CD4-positive, alpha-beta T cell (primary cell): ENCODE results near the gene CRAMP1. TPM values are rescaled to one million over a fixed set of nuclear protein-coding genes. Genes with fewer than 3 reads are reported as not detected.

Source experiments
- ATAC-seq: fragments of 200-7000 bp; cut with Tn5 transposase; one replicate; pipeline ENCODE4 v1.10.0; 2022; ENCODE audit warnings: mild to moderate bottlenecking; ENCODE audit not compliant: poor library complexity
- CTCF ChIA-PET: fragments of 350-600 bp; sonication (Branson Sonifier 250); formaldehyde crosslinking; loops from one replicate; lab custom pipeline; 2021; ENCODE audit warnings: antibody characterized with exemption, inconsistent platforms; lab: Charles Lee
- POLR2A ChIA-PET: fragments of 350-600 bp; sonication (Branson Sonifier 250); formaldehyde crosslinking; loops from one replicate; lab custom pipeline; 2021; ENCODE audit warnings: antibody characterized with exemption, inconsistent platforms; lab: Charles Lee
- DNase-seq, 14 experiments: peaks; one replicate each; pipeline ENCODE4 v3.0.0-alpha.2; 2013 to 2020; ENCODE audit warnings: mixed read lengths in 2 of 14
- H3K27ac ChIP-seq, 2 donors: one replicate each; pipeline versions ENCODE4 v1.5.1 to v1.7.0; 2013; ENCODE audit warnings: low read length in 2 of 2, low read depth in 1 of 2, mild to moderate bottlenecking in 1 of 2
- H3K27me3 ChIP-seq, 2 experiments: 1 replicate in 1 of 2; 2 replicates in 1 of 2; pipeline versions ENCODE4 v1.6.1 to v1.7.0; 2013; ENCODE audit warnings: low read length in 2 of 2, control low read depth in 1 of 2, mild to moderate bottlenecking in 1 of 2, moderate library complexity in 1 of 2; ENCODE audit not compliant: insufficient read depth in 2 of 2, control insufficient read depth in 1 of 2
- H3K36me3 ChIP-seq: one replicate; pipeline ENCODE4 v1.6.1; 2013; ENCODE audit warnings: low read length, control low read depth; ENCODE audit not compliant: insufficient read depth
- H3K4me1 ChIP-seq: one replicate; pipeline ENCODE4 v1.6.1; 2013; ENCODE audit warnings: low read length, control low read depth; ENCODE audit not compliant: insufficient read depth
- H3K4me3 ChIP-seq: one replicate; pipeline ENCODE4 v1.5.1; 2013; ENCODE audit warnings: mild to moderate bottlenecking, low read length, moderate library complexity
- H3K9me3 ChIP-seq, 2 experiments: 1 replicate in 1 of 2; 2 replicates in 1 of 2; pipeline versions ENCODE4 v1.6.1 to v1.7.0; 2013; ENCODE audit warnings: low read length in 2 of 2, mild to moderate bottlenecking in 2 of 2, control low read depth in 1 of 2, moderate library complexity in 1 of 2; ENCODE audit not compliant: control insufficient read depth in 1 of 2, insufficient read depth in 1 of 2
- H3K27ac Mint-ChIP-seq: one replicate; pipeline ENCODE4 v1.8.0; 2020; ENCODE audit warnings: mixed read lengths
- H3K27me3 Mint-ChIP-seq: one replicate; pipeline ENCODE4 v1.8.0; 2021; ENCODE audit warnings: mixed read lengths
- H3K36me3 Mint-ChIP-seq: one replicate; pipeline ENCODE4 v1.8.0; 2021; ENCODE audit warnings: low read depth, mixed read lengths
- H3K4me1 Mint-ChIP-seq: one replicate; pipeline ENCODE4 v1.8.0; 2021; ENCODE audit warnings: low read depth, mixed read lengths
- H3K4me3 Mint-ChIP-seq: one replicate; pipeline ENCODE4 v1.8.0; 2020; ENCODE audit warnings: mild to moderate bottlenecking, mixed read lengths
- H3K9me3 Mint-ChIP-seq: one replicate; pipeline ENCODE4 v1.8.0; 2020; ENCODE audit warnings: mixed read lengths
- intact Hi-C, 2 experiments: fragments of 100-400 bp; cut with DNase I in 1 of 2; cut with micrococcal nuclease in 1 of 2; formaldehyde crosslinking; loops; one replicate each; pipeline versions ENCODE4 v1.15.1 to v1.9.0; 2023 to 2025; cut with DNase I, micrococcal nuclease
- total RNA-seq, 174 experiments: library from RNA in 2 of 174; stranded (reverse) in 2 of 174; gene quantifications; one replicate each; pipeline ENCODE4 v1.2.3 and lab custom pipeline; 2021 to 2026
- TF ChIP-seq, protein P1 (sequence below): fragments of 200-600 bp; IDR thresholded peaks from one replicate; pipeline ENCODE4 v1.8.0; 2022; ENCODE audit warnings: antibody characterized with exemption, mild to moderate bottlenecking

The CRAMP1 gene
- total RNA-seq, 2 experiments from 2014 or later: 14.1 to 15.2 TPM

DNA sequence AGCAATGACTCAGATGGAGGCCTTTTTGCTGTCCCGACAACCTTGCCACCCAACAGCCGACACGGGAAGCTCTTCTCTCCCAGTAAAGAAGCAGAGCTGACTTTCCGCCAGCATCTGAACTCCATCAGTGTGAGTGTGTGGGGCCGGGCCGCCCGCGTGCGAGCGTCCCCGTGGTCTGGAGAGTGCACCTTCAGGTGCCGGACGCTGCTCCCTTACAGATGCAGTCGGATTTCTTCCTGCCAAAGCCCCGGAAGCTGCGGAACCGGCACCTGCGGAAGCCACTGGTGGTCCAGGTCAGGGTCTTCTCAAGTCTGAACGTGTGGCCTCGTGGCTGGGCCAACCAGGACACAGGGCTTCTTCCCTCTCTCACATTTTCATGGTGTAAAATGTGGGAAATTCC is 50.4 kb downstream of the CRAMP1 start:
- Mint-ChIP-seq H3K4me1 (no peaks in the 10 kb centered on the region), H3K36me3 (peaks cover 69% of the 10 kb centered on the region), H3K9me3 (no peaks in the 10 kb centered on the region), H3K27me3 (no peaks in the 10 kb centered on the region), H3K4me3 (no peak overlapping the region), H3K27ac (no peak overlapping the region)
- Histone ChIP-seq H3K27ac (no peak overlapping the region), H3K27me3 (no peaks in the 10 kb centered on the region), H3K36me3 (peaks cover 62% of the 10 kb centered on the region), H3K4me3 (no peak overlapping the region), H3K9me3 (no peaks in the 10 kb centered on the region), H3K4me1 (no peaks in the 10 kb centered on the region)
- CTCF ChIA-PET: no interaction called here
- DNase-seq (no peak), ATAC-seq (no peak)
- TF ChIP-seq, protein P1, sequence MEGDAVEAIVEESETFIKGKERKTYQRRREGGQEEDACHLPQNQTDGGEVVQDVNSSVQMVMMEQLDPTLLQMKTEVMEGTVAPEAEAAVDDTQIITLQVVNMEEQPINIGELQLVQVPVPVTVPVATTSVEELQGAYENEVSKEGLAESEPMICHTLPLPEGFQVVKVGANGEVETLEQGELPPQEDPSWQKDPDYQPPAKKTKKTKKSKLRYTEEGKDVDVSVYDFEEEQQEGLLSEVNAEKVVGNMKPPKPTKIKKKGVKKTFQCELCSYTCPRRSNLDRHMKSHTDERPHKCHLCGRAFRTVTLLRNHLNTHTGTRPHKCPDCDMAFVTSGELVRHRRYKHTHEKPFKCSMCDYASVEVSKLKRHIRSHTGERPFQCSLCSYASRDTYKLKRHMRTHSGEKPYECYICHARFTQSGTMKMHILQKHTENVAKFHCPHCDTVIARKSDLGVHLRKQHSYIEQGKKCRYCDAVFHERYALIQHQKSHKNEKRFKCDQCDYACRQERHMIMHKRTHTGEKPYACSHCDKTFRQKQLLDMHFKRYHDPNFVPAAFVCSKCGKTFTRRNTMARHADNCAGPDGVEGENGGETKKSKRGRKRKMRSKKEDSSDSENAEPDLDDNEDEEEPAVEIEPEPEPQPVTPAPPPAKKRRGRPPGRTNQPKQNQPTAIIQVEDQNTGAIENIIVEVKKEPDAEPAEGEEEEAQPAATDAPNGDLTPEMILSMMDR: no peak
- intact Hi-C loops: no loop called here
- POLR2A ChIA-PET: no interaction called here

DNA sequence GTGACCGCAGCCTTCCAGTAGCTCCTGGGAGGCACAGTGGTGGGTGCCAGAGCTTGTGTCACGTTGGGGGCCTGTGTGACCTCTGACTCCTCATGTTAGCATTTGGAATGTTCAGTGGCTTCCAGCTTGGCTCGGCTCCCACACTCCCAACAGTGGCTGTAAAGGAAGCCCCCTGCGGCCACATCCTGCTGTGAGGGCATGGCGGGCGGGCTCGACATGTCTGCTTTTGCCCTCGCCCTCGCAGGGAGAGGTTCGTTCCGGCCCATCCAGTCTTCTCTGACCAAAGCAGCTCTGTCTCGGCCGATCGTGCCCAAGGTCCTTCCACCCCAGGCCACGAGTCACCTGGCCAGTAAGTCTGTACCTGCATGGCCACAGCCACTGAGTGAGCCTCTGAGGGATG is 53.7 kb downstream of the CRAMP1 start:
- Histone ChIP-seq H3K9me3 (no peaks in the 10 kb centered on the region), H3K36me3 (peaks cover 83% of the 10 kb centered on the region), H3K4me1 (no peaks in the 10 kb centered on the region), H3K27ac (no peak overlapping the region), H3K27me3 (no peaks in the 10 kb centered on the region), H3K4me3 (no peak overlapping the region)
- ChIA-PET POLR2A (interaction anchor here (0.9 kb wide), 1 partner anchor 12 kb away, joined by 3 read pairs; the partner anchor contains the start of gene JPT2), CTCF (no interaction called here)
- intact Hi-C loops: no loop called here
- Mint-ChIP-seq H3K4me3 (no peak overlapping the region), H3K36me3 (peaks cover 71% of the 10 kb centered on the region), H3K4me1 (no peaks in the 10 kb centered on the region), H3K27me3 (no peaks in the 10 kb centered on the region), H3K9me3 (no peaks in the 10 kb centered on the region), H3K27ac (no peak overlapping the region)
- no peak for DNase-seq
- TF ChIP-seq, protein P1: no peak
- ATAC-seq: no peak

DNA sequence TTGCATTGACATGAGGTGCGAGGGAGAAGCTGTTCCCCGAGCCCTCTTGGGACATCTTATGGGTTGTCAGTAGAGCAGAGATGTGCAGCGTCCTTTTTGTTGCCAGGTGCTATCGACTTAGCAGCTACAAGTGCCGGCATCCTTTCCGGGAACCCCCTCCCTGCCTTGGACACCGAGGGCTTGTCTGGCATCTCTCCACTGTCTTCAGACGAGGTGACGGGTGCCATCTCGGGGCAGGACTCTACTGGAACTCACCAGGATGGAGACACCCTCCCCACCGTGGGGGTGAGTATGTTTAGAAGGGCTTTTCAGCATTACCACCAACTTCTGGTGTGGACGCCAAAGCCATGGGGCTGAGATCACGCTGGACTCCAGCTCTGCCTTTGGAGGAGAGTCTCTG is 54.2 kb downstream of the CRAMP1 start:
- H3K4me3 ChIP-seq: no peak overlapping the region
- TF ChIP-seq, protein P1: no peak
- H3K4me1 ChIP-seq: no peaks in the 10 kb centered on the region
- Mint-ChIP-seq H3K36me3 (peaks cover 76% of the 10 kb centered on the region), H3K27ac (no peak overlapping the region), H3K4me1 (no peaks in the 10 kb centered on the region), H3K9me3 (no peaks in the 10 kb centered on the region), H3K4me3 (no peak overlapping the region), H3K27me3 (no peaks in the 10 kb centered on the region)
- no peaks in the 10 kb centered on the region for H3K9me3 ChIP-seq
- intact Hi-C loops: no loop called here
- H3K27ac ChIP-seq: no peak overlapping the region
- ChIA-PET CTCF (no interaction called here), POLR2A (interaction anchor here (0.9 kb wide), 1 partner anchor 12 kb away, joined by 3 read pairs; the partner anchor contains the start of gene JPT2)
- no peaks in the 10 kb centered on the region for H3K27me3 ChIP-seq
- H3K36me3 ChIP-seq: peaks cover 88% of the 10 kb centered on the region
- DNase-seq (no peak), ATAC-seq (no peak)
